Smooth muscle cell (in vitro differentiated cells): ENCODE data around the gene EEF1E1. TPM values are rescaled to one million over a fixed set of nuclear protein-coding genes. Genes with fewer than 3 reads are reported as not detected.

ENCODE experiments used
- DNase-seq: peaks from one replicate; lab custom pipeline; 2025; ENCODE audit not compliant: unreplicated experiment; lab: John Stamatoyannopoulos, UW
- H2AFZ ChIP-seq: fragments of 200-600 bp; sonication (generic); 2 replicates; pipeline ENCODE4 v1.6.0; 2016; ENCODE audit warnings: antibody characterized with exemption, low read depth, mild to moderate bottlenecking
- H3F3A ChIP-seq: fragments of 200-600 bp; sonication (generic); 2 replicates; pipeline ENCODE4 v1.6.0; 2017; ENCODE audit warnings: antibody characterized with exemption, low read depth
- H3K27ac ChIP-seq: fragments of 200-600 bp; sonication (generic); 2 replicates; pipeline ENCODE4 v1.5.1; 2016; ENCODE audit warnings: low read depth, mild to moderate bottlenecking
- H3K27me3 ChIP-seq: fragments of 200-600 bp; sonication (generic); 2 replicates; pipeline ENCODE4 v1.6.1; 2016; ENCODE audit warnings: low read depth, mild to moderate bottlenecking
- H3K36me3 ChIP-seq: fragments of 200-600 bp; sonication (generic); 2 replicates; pipeline ENCODE4 v1.5.1; 2016; ENCODE audit warnings: low read depth
- H3K4me1 ChIP-seq: fragments of 200-600 bp; sonication (generic); 2 replicates; pipeline ENCODE4 v1.5.1; 2016; ENCODE audit warnings: low read depth
- H3K4me2 ChIP-seq: fragments of 200-600 bp; sonication (generic); 2 replicates; pipeline ENCODE4 v1.6.0; 2016; ENCODE audit warnings: mild to moderate bottlenecking
- H3K4me3 ChIP-seq: fragments of 200-600 bp; sonication (generic); 2 replicates; pipeline ENCODE4 v1.5.1; 2016; ENCODE audit warnings: mild to moderate bottlenecking
- H3K79me2 ChIP-seq: fragments of 200-600 bp; sonication (generic); 2 replicates; pipeline ENCODE4 v1.6.0; 2016; ENCODE audit warnings: low read depth, mild to moderate bottlenecking
- H3K9ac ChIP-seq: fragments of 200-600 bp; sonication (generic); 2 replicates; pipeline ENCODE4 v1.6.0; 2016; ENCODE audit warnings: low read depth
- H3K9me3 ChIP-seq: fragments of 200-600 bp; sonication (generic); replicated peaks from 2 replicates; pipeline ENCODE4 v1.5.1; 2016; ENCODE audit warnings: low read depth
- H4K20me1 ChIP-seq: fragments of 200-600 bp; sonication (generic); 2 replicates; pipeline ENCODE4 v1.6.0; 2016; ENCODE audit warnings: low read depth
- WGBS: methylation state at CpG from one replicate; pipeline ENCODE4 v1.1.7; 2016; ENCODE audit warnings: low lambda C conversion rate; 5-methylcytosine and 5-hydroxymethylcytosine counted together
- polyA plus RNA-seq: library from polyadenylated mRNA; unstranded; fragments of >200 nt; fragmentation: Nextera tagmentation; extraction: Ambion mirVana; gene quantifications from 2 replicates; pipeline ENCODE4 v1.2.1, GENCODE V29; 2016
- total RNA-seq: library from RNA; depleted of rRNA; stranded (reverse); fragments of >200 nt; gene quantifications from 2 replicates; pipeline ENCODE4 v1.2.3, GENCODE V29; 2014
- TF ChIP-seq, protein P1 (sequence below): fragments of 200-600 bp; sonication (generic); IDR thresholded peaks from 2 replicates; pipeline ENCODE4 v1.5.1; 2017; ENCODE audit warnings: borderline replicate concordance, mild to moderate bottlenecking, antibody characterized with exemption; ENCODE audit not compliant: insufficient read depth, poor library complexity, severe bottlenecking

Gene EEF1E1
- total and polyA plus RNA-seq, 2 experiments from 2014 or later = 20.9 to 45.5 TPM

DNA sequence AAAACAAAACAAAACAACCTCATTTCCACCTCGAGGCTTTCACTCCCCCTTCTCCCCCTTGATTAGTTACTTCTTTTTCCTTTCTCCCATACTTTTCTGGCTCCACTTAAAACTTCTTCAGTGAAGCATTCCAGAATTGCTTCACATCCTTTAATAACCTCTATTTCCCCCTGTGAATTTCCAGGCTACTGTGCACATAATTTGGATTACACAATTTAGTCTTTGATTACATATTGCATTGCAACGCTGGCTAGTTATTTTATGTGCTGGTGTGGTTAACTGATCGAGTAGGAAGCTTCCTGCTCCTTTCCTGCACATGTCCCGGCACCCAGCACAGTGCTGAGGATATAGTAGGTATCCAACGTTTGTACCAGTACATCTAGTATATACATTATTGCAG is 28.1 kb upstream of the EEF1E1 start:
- WGBS = 74% methylated on average over 5 of the region's 5 CpGs
- Histone ChIP-seq H3K4me1 (no peaks in the 10 kb centered on the region), H3K36me3 (no peaks in the 10 kb centered on the region), H3K4me2 (no peak overlapping the region), H3K9me3 (no peaks in the 10 kb centered on the region), H4K20me1 (no peaks in the 10 kb centered on the region), H3K4me3 (no peak overlapping the region), H3K27me3 (no peaks in the 10 kb centered on the region), H3K79me2 (no peaks in the 10 kb centered on the region), H3K27ac (no peak overlapping the region), H2AFZ (no peak overlapping the region), H3F3A (no peaks in the 10 kb centered on the region), H3K9ac (no peak overlapping the region)
- no peak for DNase-seq
- TF ChIP-seq, protein P1, sequence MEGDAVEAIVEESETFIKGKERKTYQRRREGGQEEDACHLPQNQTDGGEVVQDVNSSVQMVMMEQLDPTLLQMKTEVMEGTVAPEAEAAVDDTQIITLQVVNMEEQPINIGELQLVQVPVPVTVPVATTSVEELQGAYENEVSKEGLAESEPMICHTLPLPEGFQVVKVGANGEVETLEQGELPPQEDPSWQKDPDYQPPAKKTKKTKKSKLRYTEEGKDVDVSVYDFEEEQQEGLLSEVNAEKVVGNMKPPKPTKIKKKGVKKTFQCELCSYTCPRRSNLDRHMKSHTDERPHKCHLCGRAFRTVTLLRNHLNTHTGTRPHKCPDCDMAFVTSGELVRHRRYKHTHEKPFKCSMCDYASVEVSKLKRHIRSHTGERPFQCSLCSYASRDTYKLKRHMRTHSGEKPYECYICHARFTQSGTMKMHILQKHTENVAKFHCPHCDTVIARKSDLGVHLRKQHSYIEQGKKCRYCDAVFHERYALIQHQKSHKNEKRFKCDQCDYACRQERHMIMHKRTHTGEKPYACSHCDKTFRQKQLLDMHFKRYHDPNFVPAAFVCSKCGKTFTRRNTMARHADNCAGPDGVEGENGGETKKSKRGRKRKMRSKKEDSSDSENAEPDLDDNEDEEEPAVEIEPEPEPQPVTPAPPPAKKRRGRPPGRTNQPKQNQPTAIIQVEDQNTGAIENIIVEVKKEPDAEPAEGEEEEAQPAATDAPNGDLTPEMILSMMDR = no peak

DNA sequence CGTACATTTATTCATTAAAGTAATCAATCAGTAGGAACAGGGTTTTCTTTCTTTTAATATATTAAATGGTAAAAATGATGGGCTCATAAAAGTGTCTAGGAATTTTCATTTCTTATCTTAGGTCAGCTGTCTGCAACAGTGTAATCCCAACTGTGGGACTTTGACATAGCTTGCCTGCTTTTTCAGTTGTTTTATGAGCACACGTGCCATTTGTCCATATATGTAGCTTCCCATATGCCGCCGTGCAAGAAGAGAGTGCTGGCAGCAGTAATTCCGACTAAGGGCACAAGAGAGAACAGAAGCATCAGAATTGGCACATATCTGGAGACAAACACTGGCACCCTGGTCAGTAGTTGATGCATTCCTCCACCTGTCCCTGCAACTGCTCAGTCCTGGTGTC is 20.9 kb upstream of the EEF1E1 start:
- H3K27me3 ChIP-seq = no peaks in the 10 kb centered on the region
- H3K4me3 ChIP-seq = no peak overlapping the region
- no peak overlapping the region for H3K27ac ChIP-seq
- no peak overlapping the region for H2AFZ ChIP-seq
- no peak overlapping the region for H3K9ac ChIP-seq
- H3K36me3 ChIP-seq = no peaks in the 10 kb centered on the region
- WGBS = 85% methylated on average over 5 of the region's 5 CpGs
- no peak for DNase-seq
- H3F3A ChIP-seq = no peaks in the 10 kb centered on the region
- H3K9me3 ChIP-seq = no peaks in the 10 kb centered on the region
- TF ChIP-seq, protein P1 = no peak
- H3K4me1 ChIP-seq = no peaks in the 10 kb centered on the region
- H3K79me2 ChIP-seq = no peaks in the 10 kb centered on the region
- no peaks in the 10 kb centered on the region for H4K20me1 ChIP-seq
- no peak overlapping the region for H3K4me2 ChIP-seq

DNA sequence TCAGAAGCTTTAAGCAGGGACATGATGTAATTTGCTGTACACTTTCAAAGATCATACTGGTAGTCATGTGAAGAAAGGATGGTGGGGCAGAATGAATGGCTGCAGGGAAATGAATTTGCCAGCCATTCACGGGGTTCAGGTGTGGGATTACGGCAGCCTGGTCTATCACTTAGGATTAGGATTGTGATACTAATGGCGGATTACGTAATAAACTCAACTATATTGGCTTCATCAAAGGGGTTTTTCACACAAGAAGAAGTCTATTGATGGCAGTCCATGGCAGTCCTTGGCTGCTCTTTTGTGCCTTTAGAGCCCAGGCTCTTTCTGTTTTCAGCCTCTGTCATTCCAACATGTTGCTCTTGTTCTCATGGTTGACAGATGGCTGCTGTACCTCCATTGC is 12.6 kb upstream of the EEF1E1 start:
- H3K4me1 ChIP-seq = no peaks in the 10 kb centered on the region
- no peaks in the 10 kb centered on the region for H3F3A ChIP-seq
- no peaks in the 10 kb centered on the region for H3K36me3 ChIP-seq
- no peak overlapping the region for H3K9ac ChIP-seq
- H4K20me1 ChIP-seq = no peaks in the 10 kb centered on the region
- WGBS = 97% methylated on average over 4 of the region's 4 CpGs
- H3K4me3 ChIP-seq = no peak overlapping the region
- H3K4me2 ChIP-seq = no peak overlapping the region
- H2AFZ ChIP-seq = no peak overlapping the region
- H3K27me3 ChIP-seq = no peaks in the 10 kb centered on the region
- TF ChIP-seq, protein P1 = no peak
- no peaks in the 10 kb centered on the region for H3K79me2 ChIP-seq
- H3K9me3 ChIP-seq = no peaks in the 10 kb centered on the region
- H3K27ac ChIP-seq = no peak overlapping the region
- no peak for DNase-seq

DNA sequence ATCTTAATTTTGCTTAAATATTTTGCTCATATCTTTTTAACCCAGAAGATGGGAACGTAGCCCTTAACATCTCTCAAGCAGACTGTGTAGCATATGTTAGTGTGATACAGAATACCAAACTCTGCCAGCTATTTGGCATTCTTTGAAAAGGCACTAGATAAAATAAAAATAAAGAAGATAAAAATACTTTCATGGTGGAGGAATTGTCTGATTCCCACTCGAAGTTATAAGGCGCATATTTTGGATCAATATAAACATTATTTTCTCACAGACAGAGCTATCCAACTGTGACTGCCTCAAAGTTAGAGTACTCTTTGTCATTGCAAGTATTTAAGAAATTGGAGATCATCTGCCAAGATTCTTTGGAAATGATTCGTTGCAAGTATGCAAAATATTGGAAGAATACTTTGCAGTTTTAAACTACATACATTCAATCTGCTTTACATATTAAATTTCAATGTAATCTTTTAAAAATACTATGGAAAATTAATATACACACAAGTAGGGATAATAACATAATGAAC is 10.8 kb upstream of the EEF1E1 start:
- TF ChIP-seq, protein P1 = no peak
- whole genome bisulfite sequencing = 87% methylated on average over 4 of the region's 4 CpGs
- Histone ChIP-seq H3F3A (no peaks in the 10 kb centered on the region), H2AFZ (no peak overlapping the region), H3K4me2 (no peak overlapping the region), H3K27ac (no peak overlapping the region), H3K4me3 (no peak overlapping the region), H3K36me3 (no peaks in the 10 kb centered on the region), H3K4me1 (no peaks in the 10 kb centered on the region), H3K79me2 (no peaks in the 10 kb centered on the region), H3K9me3 (no peaks in the 10 kb centered on the region), H4K20me1 (no peaks in the 10 kb centered on the region), H3K27me3 (no peaks in the 10 kb centered on the region), H3K9ac (no peak overlapping the region)
- no peak for DNase-seq
